Activated CD8-positive, alpha-beta T cell treated with anti-CD3 and anti-CD28 coated beads for 36 hours (primary cell): ENCODE measurements around the gene PPP1R14C. TPM values are rescaled to one million over a fixed set of nuclear protein-coding genes. Genes with fewer than 3 reads are reported as not detected.

Source experiments
- ATAC-seq: fragments of 200-7000 bp; cut with Tn5 transposase; one replicate; pipeline ENCODE4 v1.10.0; 2021; ENCODE audit warnings: mild to moderate bottlenecking, moderate library complexity
- CTCF ChIA-PET: fragments of 350-600 bp; sonication (Branson Sonifier 250); formaldehyde crosslinking; loops from one replicate; lab custom pipeline; 2021; ENCODE audit warnings: antibody characterized with exemption; lab: Charles Lee
- POLR2A ChIA-PET: fragments of 350-600 bp; sonication (Branson Sonifier 250); formaldehyde crosslinking; loops from one replicate; lab custom pipeline; 2021; ENCODE audit warnings: antibody characterized with exemption; lab: Charles Lee
- DNase-seq: peaks from one replicate; pipeline ENCODE4 v3.0.0-alpha.2; 2020
- H3K27ac Mint-ChIP-seq: one replicate; pipeline ENCODE4 v1.8.0; 2021; ENCODE audit warnings: mild to moderate bottlenecking, mixed read lengths
- H3K27me3 Mint-ChIP-seq: one replicate; pipeline ENCODE4 v1.8.0; 2021; ENCODE audit warnings: mixed read lengths
- H3K36me3 Mint-ChIP-seq: one replicate; pipeline ENCODE4 v1.8.0; 2021; ENCODE audit warnings: low read depth, mixed read lengths
- H3K4me1 Mint-ChIP-seq: one replicate; pipeline ENCODE4 v1.8.0; 2021; ENCODE audit warnings: low read depth, mixed read lengths
- H3K4me3 Mint-ChIP-seq: one replicate; pipeline ENCODE4 v1.8.0; 2021; ENCODE audit warnings: mild to moderate bottlenecking, moderate library complexity, mixed read lengths
- H3K9me3 Mint-ChIP-seq: one replicate; pipeline ENCODE4 v1.8.0; 2021; ENCODE audit warnings: mixed read lengths
- CTCF ChIP-seq: fragments of 200-600 bp; IDR thresholded peaks from one replicate; pipeline ENCODE4 v1.8.0; 2022; ENCODE audit warnings: antibody characterized with exemption, mild to moderate bottlenecking
- intact Hi-C: fragments of 100-400 bp; cut with micrococcal nuclease; formaldehyde crosslinking; loops from one replicate; pipeline ENCODE4 v1.10.0; 2022
- total RNA-seq, 2 experiments: library from RNA; stranded (reverse); gene quantifications; one replicate each; pipeline ENCODE4 v1.2.3, GENCODE V29; 2021

PPP1R14C gene
- total RNA-seq, 2 experiments from 2014 or later, result 0.65 to 0.86 TPM

DNA sequence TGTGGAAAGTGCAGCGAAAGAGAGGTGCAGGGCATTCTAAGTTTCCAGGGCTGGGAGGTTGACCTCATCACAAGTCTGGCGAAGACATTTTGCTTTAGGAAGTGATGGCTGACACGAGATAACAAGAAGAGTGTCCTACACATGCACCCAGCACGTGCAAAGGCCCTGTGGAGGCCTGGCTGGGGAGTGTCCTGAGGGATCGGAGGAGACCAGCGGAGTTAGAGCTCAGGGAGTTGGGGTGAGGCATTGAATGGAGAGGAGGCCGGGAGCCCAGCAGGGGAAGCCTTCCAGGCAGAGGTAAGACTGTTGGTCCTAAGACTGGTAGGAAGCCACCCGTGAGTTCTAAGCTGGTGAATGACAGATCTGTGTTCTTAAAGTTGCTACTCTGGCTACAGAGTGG is 58.4 kb downstream of the PPP1R14C start:
- DNase-seq (no peak), ATAC-seq (no peak)
- peaks cover 5% of the 10 kb centered on the region for H3K4me1 Mint-ChIP-seq
- ChIA-PET POLR2A (no interaction called here), CTCF (no interaction called here)
- no peak overlapping the region for H3K27ac Mint-ChIP-seq
- H3K27me3 Mint-ChIP-seq, result peaks cover 3% of the 10 kb centered on the region
- H3K9me3 Mint-ChIP-seq, result no peaks in the 10 kb centered on the region
- intact Hi-C loops, result no loop called here
- H3K4me3 Mint-ChIP-seq, result no peak overlapping the region
- TF ChIP-seq CTCF, result no peak
- no peaks in the 10 kb centered on the region for H3K36me3 Mint-ChIP-seq

DNA sequence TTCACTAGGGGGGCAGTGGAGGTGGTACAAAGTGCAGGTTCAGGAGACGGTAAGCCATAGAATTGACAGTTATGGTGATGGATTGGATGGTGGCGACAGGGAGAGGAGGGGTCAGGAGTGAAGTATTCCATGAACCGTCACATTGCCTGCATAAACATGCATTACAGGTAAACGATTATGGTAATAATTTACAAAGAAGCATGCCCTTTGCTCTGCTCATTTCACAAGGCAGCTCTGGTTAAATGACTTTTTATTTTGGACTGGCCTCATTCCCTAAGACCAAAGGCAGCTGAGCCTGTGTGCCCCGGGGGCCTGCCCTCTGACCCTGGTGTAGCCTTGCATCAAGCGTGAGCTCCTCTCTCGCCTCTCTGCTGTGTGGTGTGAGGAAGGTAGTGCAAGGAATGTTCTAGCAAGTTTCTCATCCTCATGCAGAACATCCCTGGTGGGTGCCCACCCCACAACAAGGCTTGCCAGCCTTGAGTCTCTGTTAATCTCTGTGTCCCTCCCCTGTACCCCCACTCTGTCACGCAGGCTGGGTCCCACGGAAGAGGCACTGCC is 59.0 kb downstream of the PPP1R14C start:
- DNase-seq (no peak), ATAC-seq (no peak)
- Mint-ChIP-seq H3K4me1 (peaks cover 5% of the 10 kb centered on the region), H3K27ac (no peak overlapping the region), H3K27me3 (peaks cover 3% of the 10 kb centered on the region), H3K4me3 (no peak overlapping the region), H3K36me3 (no peaks in the 10 kb centered on the region), H3K9me3 (no peaks in the 10 kb centered on the region)
- CTCF ChIA-PET, result no interaction called here
- TF ChIP-seq CTCF, result no peak
- intact Hi-C loops, result no loop called here
- POLR2A ChIA-PET, result no interaction called here

- Mint-ChIP-seq H3K4me3 (no peak overlapping the region), H3K36me3 (no peaks in the 10 kb centered on the region), H3K4me1 (peaks cover 5% of the 10 kb centered on the region), H3K27ac (no peak overlapping the region), H3K27me3 (peaks cover 3% of the 10 kb centered on the region), H3K9me3 (no peaks in the 10 kb centered on the region)
- intact Hi-C loops, result no loop called here
- ATAC-seq (no peak), DNase-seq (no peak)
- CTCF ChIA-PET, result no interaction called here
- POLR2A ChIA-PET, result no interaction called here
- no peak for TF ChIP-seq CTCF
Observed at GRCh38 chr6:150202404-150202803, 59.6 kb downstream of the PPP1R14C start.

GRCh38 chr6:150202934-150203333 is 60.1 kb downstream of the PPP1R14C start:
- DNase-seq, result no peak
- CTCF ChIA-PET, result no interaction called here
- Mint-ChIP-seq H3K9me3 (no peaks in the 10 kb centered on the region), H3K27ac (no peak overlapping the region), H3K27me3 (peaks cover 3% of the 10 kb centered on the region), H3K4me3 (no peak overlapping the region), H3K36me3 (no peaks in the 10 kb centered on the region), H3K4me1 (peaks cover 5% of the 10 kb centered on the region)
- no peak for TF ChIP-seq CTCF
- POLR2A ChIA-PET, result no interaction called here
- no peak for ATAC-seq
- intact Hi-C loops, result no loop called here

DNA sequence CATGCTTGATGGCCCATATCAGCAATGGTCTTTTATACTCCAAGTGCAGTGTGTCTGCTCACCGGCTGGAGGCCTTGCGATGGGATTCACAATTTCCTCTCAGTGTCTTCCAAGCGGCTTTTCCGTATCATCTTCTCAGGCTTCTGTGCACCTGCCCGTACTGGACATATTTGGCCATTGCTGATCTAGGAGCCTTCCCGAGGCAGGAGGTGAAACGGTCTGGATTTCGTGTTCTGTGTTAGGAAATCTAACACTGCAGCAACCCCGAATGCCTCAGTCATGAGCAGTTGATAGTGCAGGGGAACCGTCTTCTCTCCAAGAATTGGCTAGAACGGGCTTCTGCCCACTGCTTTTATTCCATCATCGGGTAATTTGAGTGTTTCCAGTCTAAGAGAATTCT is 60.5 kb downstream of the PPP1R14C start:
- H3K4me1 Mint-ChIP-seq, result peaks cover 5% of the 10 kb centered on the region
- DNase-seq, result no peak
- TF ChIP-seq CTCF, result no peak
- POLR2A ChIA-PET, result no interaction called here
- no peak overlapping the region for H3K27ac Mint-ChIP-seq
- H3K9me3 Mint-ChIP-seq, result no peaks in the 10 kb centered on the region
- H3K27me3 Mint-ChIP-seq, result peaks cover 3% of the 10 kb centered on the region
- no peak overlapping the region for H3K4me3 Mint-ChIP-seq
- no peak for ATAC-seq
- H3K36me3 Mint-ChIP-seq, result no peaks in the 10 kb centered on the region
- intact Hi-C loops, result no loop called here
- CTCF ChIA-PET, result no interaction called here
